H1 (cell line): Measurements from ENCODE around the gene RAD50. TPM values are rescaled to one million over a fixed set of nuclear protein-coding genes. Genes with fewer than 3 reads are reported as not detected.

Experiments
- BCL11A ChIP-seq, 2 experiments: IDR thresholded peaks; one replicate each; pipeline ENCODE4 v1.6.1; 2011; ENCODE audit warnings: low read depth in 2 of 2, low read length in 2 of 2, mild to moderate bottlenecking in 2 of 2
- CHD7 ChIP-seq: fragments of 300-600 bp; sonication (generic); IDR thresholded peaks from 2 replicates; pipeline ENCODE4 v1.7.1; 2012; ENCODE audit warnings: low read length, moderate library complexity, mild to moderate bottlenecking, inconsistent platforms; ENCODE audit not compliant: insufficient replicate concordance
- FOSL1 ChIP-seq: IDR thresholded peaks from 2 replicates; pipeline ENCODE4 v1.6.1; 2011; ENCODE audit warnings: mild to moderate bottlenecking, low read depth, low read length, moderate library complexity; ENCODE audit not compliant: insufficient read depth
- GTF2F1 ChIP-seq: IDR thresholded peaks from 2 replicates; pipeline ENCODE4 v1.6.1; 2012; ENCODE audit warnings: low read depth, low read length, improper control_type of control experiment, borderline replicate concordance
- KDM1A ChIP-seq: fragments of 200-600, 300-600 bp; sonication (generic); IDR thresholded peaks from 2 replicates; pipeline ENCODE4 v1.7.1; 2016; ENCODE audit warnings: mild to moderate bottlenecking, low read length, borderline replicate concordance
- POLR2AphosphoS5 ChIP-seq: IDR thresholded peaks from 2 replicates; pipeline ENCODE4 v1.6.1; 2011; ENCODE audit warnings: low read depth, low read length
- RNF2 ChIP-seq: fragments of 200-900, 300-1000 bp; sonication (generic); IDR thresholded peaks from 2 replicates; pipeline ENCODE4 v1.7.1; 2016; ENCODE audit warnings: borderline replicate concordance, low read depth, mild to moderate bottlenecking, antibody characterized with exemption, low read length; ENCODE audit not compliant: poor library complexity, severe bottlenecking; ENCODE audit errors: missing control alignments
- SAP30 ChIP-seq: fragments of 300-600 bp; sonication (generic); IDR thresholded peaks from 2 replicates; pipeline ENCODE4 v1.7.1; 2012; ENCODE audit warnings: low read length, moderate library complexity, mild to moderate bottlenecking, inconsistent platforms; ENCODE audit not compliant: insufficient read depth, insufficient replicate concordance
- SIX5 ChIP-seq: IDR thresholded peaks from 2 replicates; pipeline ENCODE4 v1.6.1; 2011; ENCODE audit warnings: mild to moderate bottlenecking, low read depth, low read length
- polyA plus RNA-seq, 7 experiments: library from polyadenylated mRNA; depleted of rRNA in 3 of 7; stranded (reverse) in 5 of 7; unstranded in 2 of 7; fragments of >200 nt in 5 of 7; fragments of 200-250 nt in 2 of 7; gene quantifications; 1 replicate in 5 of 7; 2 replicates in 1 of 7; 4 replicates in 1 of 7; pipeline versions ENCODE4 v1.2.1 to v1.2.3, GENCODE V29; 2011 to 2013; ENCODE audit warnings: missing spikeins in 2 of 7, mixed read lengths in 2 of 7
- total RNA-seq: library from RNA; stranded (reverse); fragmentation: NEBNext Ultra II Directional; extraction: Animal tissue kit (Norgen Biotek cat#: 25700); gene quantifications from 2 replicates; pipeline ENCODE4 v1.2.1, GENCODE V29; 2021

RAD50 gene
- total and polyA plus RNA-seq, 2 of the 8 experiments (the other 6 are each of a cell fraction or from before 2014, with no cell fraction given): 10.1 to 39.4 TPM

- TF ChIP-seq CHD7 (no peak), BCL11A (IDR thresholded peaks at IDR 0.05; ENCODE audit: low read depth in 2 of 2, low read length in 2 of 2) (no peak), GTF2F1 (no peak), SAP30 (no peak), SIX5 (no peak), RNF2 (no peak), KDM1A (no peak), POLR2AphosphoS5 (no peak), FOSL1 (no peak)
Observed at GRCh38 chr5:132621699-132622098, 64.9 kb downstream of the RAD50 start (continued).
